IMR-90 (cell line): Measurements from ENCODE around the gene EME2. TPM values are rescaled to one million over a fixed set of nuclear protein-coding genes. Genes with fewer than 3 reads are reported as not detected.

ENCODE experiments used
- ATAC-seq: fragments of 200-7000 bp; cut with Tn5 transposase; 2 replicates; pipeline ENCODE4 v1.9.1; 2020; ENCODE audit warnings: low read depth, mild to moderate bottlenecking, moderate library complexity
- BruUV-seq: library from RNA; stranded (reverse); fragments of 400-500 nt; replicated peaks from 2 replicates; lab custom pipeline; 2021; lab: Mats Ljungman, UMichigan
- CTCF ChIA-PET: fragments of 300-600 bp; formaldehyde crosslinking; extraction: SDS; loops from one replicate; lab custom pipeline; 2021; ENCODE audit warnings: antibody characterized with exemption; lab: Yijun Ruan, JAX
- POLR2A ChIA-PET: fragments of 300-600 bp; sonication (Branson Sonifier 250); formaldehyde crosslinking; loops from one replicate; lab custom pipeline; 2022; ENCODE audit warnings: antibody characterized with exemption; ENCODE audit not compliant: unreplicated experiment; lab: Charles Lee
- DNase-seq: peaks from one replicate; pipeline ENCODE4 v3.0.0; 2013
- H2AFZ ChIP-seq: replicated peaks from 2 replicates; pipeline ENCODE3; 2013; ENCODE audit warnings: low read length, mild to moderate bottlenecking; ENCODE audit not compliant: poor library complexity
- H2AK5ac ChIP-seq: 2 replicates; pipeline ENCODE4 v1.6.1; 2013; ENCODE audit warnings: low read depth, low read length, inconsistent platforms
- H2AK9ac ChIP-seq: replicated peaks from 2 replicates; pipeline ENCODE3; 2013; ENCODE audit warnings: mild to moderate bottlenecking, low read depth, low read length, moderate library complexity; ENCODE audit not compliant: poor library complexity
- H2BK120ac ChIP-seq: 2 replicates; pipeline ENCODE4 v1.6.1; 2013; ENCODE audit warnings: low read depth, low read length, inconsistent platforms
- H2BK15ac ChIP-seq: 3 replicates; pipeline ENCODE4 v1.6.1; 2013; ENCODE audit warnings: low read depth, low read length, inconsistent platforms
- H2BK20ac ChIP-seq: 2 replicates; pipeline ENCODE4 v1.6.1; 2013; ENCODE audit warnings: low read depth, mild to moderate bottlenecking, inconsistent platforms, low read length, moderate library complexity
- H2BK5ac ChIP-seq: 2 replicates; pipeline ENCODE4 v1.6.1; 2013; ENCODE audit warnings: mild to moderate bottlenecking, low read depth, low read length, inconsistent platforms; ENCODE audit not compliant: poor library complexity, severe bottlenecking
- H3K14ac ChIP-seq: replicated peaks from 2 replicates; pipeline ENCODE4 v1.6.1; 2013; ENCODE audit warnings: low read depth, low read length, inconsistent platforms
- H3K18ac ChIP-seq: 2 replicates; pipeline ENCODE4 v1.6.1; 2013; ENCODE audit warnings: low read depth, low read length, control low read depth
- H3K23ac ChIP-seq: 2 replicates; pipeline ENCODE4 v1.6.1; 2013; ENCODE audit warnings: low read depth, low read length, inconsistent platforms
- H3K27ac ChIP-seq: 2 replicates; pipeline ENCODE4 v1.5.1; 2013; ENCODE audit warnings: mild to moderate bottlenecking, control low read depth, low read length; ENCODE audit not compliant: insufficient read depth
- H3K27me3 ChIP-seq: 2 replicates; pipeline ENCODE4 v1.6.1; 2013; ENCODE audit warnings: low read length; ENCODE audit not compliant: control insufficient read depth, insufficient read depth
- H3K36me3 ChIP-seq: 2 replicates; pipeline ENCODE4 v1.6.1; 2013; ENCODE audit warnings: low read length, mixed read lengths; ENCODE audit not compliant: control insufficient read depth, insufficient read depth
- H3K4ac ChIP-seq: 2 replicates; pipeline ENCODE4 v1.6.1; 2013; ENCODE audit warnings: low read depth, low read length, inconsistent platforms
- H3K4me1 ChIP-seq: 2 replicates; pipeline ENCODE4 v1.6.1; 2013; ENCODE audit warnings: low read length, mixed read lengths; ENCODE audit not compliant: control insufficient read depth, insufficient read depth
- H3K4me2 ChIP-seq: 2 replicates; pipeline ENCODE4 v1.6.1; 2013; ENCODE audit warnings: low read depth, mild to moderate bottlenecking, control low read depth, low read length, moderate library complexity
- H3K4me3 ChIP-seq: 2 replicates; pipeline ENCODE4 v1.5.1; 2013; ENCODE audit warnings: low read depth, mild to moderate bottlenecking, control low read depth, low read length, moderate library complexity; ENCODE audit not compliant: insufficient read depth
- H3K56ac ChIP-seq: 2 replicates; pipeline ENCODE4 v1.6.1; 2013; ENCODE audit warnings: low read length, inconsistent platforms; ENCODE audit not compliant: insufficient read depth; ENCODE audit errors: extremely low read depth
- H3K79me1 ChIP-seq, 2 experiments: 2 replicates each; pipeline ENCODE4 v1.6.1; 2013; ENCODE audit warnings: low read length in 2 of 2, inconsistent platforms in 1 of 2, low read depth in 1 of 2
- H3K9ac ChIP-seq: 2 replicates; pipeline ENCODE4 v1.6.1; 2013; ENCODE audit warnings: low read depth, low read length, control low read depth
- H3K9me1 ChIP-seq: 2 replicates; pipeline ENCODE4 v1.6.1; 2013; ENCODE audit warnings: low read length, inconsistent platforms; ENCODE audit not compliant: insufficient read depth
- H3K9me3 ChIP-seq: 2 replicates; pipeline ENCODE4 v1.6.1; 2013; ENCODE audit warnings: low read length; ENCODE audit not compliant: control insufficient read depth, insufficient read depth
- H4K20me1 ChIP-seq: 2 replicates; pipeline ENCODE4 v1.6.1; 2013; ENCODE audit warnings: low read length, inconsistent platforms; ENCODE audit not compliant: insufficient read depth
- H4K5ac ChIP-seq: 2 replicates; pipeline ENCODE4 v1.6.1; 2013; ENCODE audit warnings: mild to moderate bottlenecking, low read depth, low read length, control low read depth
- H4K8ac ChIP-seq, 2 experiments: 2 replicates each; pipeline ENCODE4 v1.6.1; 2013; ENCODE audit warnings: low read depth in 2 of 2, low read length in 2 of 2, control low read depth in 1 of 2, inconsistent platforms in 1 of 2
- H4K91ac ChIP-seq: 2 replicates; pipeline ENCODE4 v1.6.1; 2013; ENCODE audit warnings: low read depth, low read length, inconsistent platforms; ENCODE audit not compliant: insufficient read depth
- BHLHE40 ChIP-seq: fragments of 150-350 bp; IDR thresholded peaks from 2 replicates; pipeline ENCODE4 v1.6.1; 2016; ENCODE audit warnings: mild to moderate bottlenecking, low read depth, low read length
- CEBPB ChIP-seq: IDR thresholded peaks from 2 replicates; pipeline ENCODE4 v1.6.1; 2012; ENCODE audit warnings: low read depth, low read length, improper control_type of control experiment
- CHD1 ChIP-seq: IDR thresholded peaks from 2 replicates; pipeline ENCODE4 v1.6.1; 2012; ENCODE audit warnings: low read depth, low read length, improper control_type of control experiment
- FOS ChIP-seq: fragments of 150-350 bp; IDR thresholded peaks from 2 replicates; pipeline ENCODE4 v1.6.1; 2016; ENCODE audit warnings: low read depth, low read length
- MAFK ChIP-seq: IDR thresholded peaks from 2 replicates; pipeline ENCODE4 v1.6.1; 2012; ENCODE audit warnings: low read depth, low read length, improper control_type of control experiment
- MAZ ChIP-seq: IDR thresholded peaks from 2 replicates; pipeline ENCODE4 v1.6.1; 2012; ENCODE audit warnings: low read depth, mild to moderate bottlenecking, low read length, improper control_type of control experiment, moderate library complexity, borderline replicate concordance
- MXI1 ChIP-seq: IDR thresholded peaks from 2 replicates; pipeline ENCODE4 v1.6.1; 2012; ENCODE audit warnings: low read depth, mild to moderate bottlenecking, low read length, moderate library complexity, borderline replicate concordance
- NFE2L2 ChIP-seq: fragments of 150-350 bp; IDR thresholded peaks from 2 replicates; pipeline ENCODE4 v1.6.1; 2016; ENCODE audit warnings: low read depth, mild to moderate bottlenecking, low read length
- POLR2A ChIP-seq: IDR thresholded peaks from 2 replicates; pipeline ENCODE4 v1.6.1; 2012; ENCODE audit warnings: mild to moderate bottlenecking, low read depth, low read length
- RAD21 ChIP-seq: IDR thresholded peaks from 2 replicates; pipeline ENCODE4 v1.6.1; 2012; ENCODE audit warnings: low read length, improper control_type of control experiment
- RCOR1 ChIP-seq: IDR thresholded peaks from 2 replicates; pipeline ENCODE4 v1.6.1; 2012; ENCODE audit warnings: mild to moderate bottlenecking, low read length, improper control_type of control experiment; ENCODE audit not compliant: insufficient replicate concordance
- RFX5 ChIP-seq: IDR thresholded peaks from 2 replicates; pipeline ENCODE4 v1.8.0; 2012; ENCODE audit warnings: low read depth, mild to moderate bottlenecking, low read length, moderate library complexity
- SMC3 ChIP-seq: fragments of 150-350 bp; IDR thresholded peaks from 2 replicates; pipeline ENCODE4 v1.6.1; 2016; ENCODE audit warnings: low read depth, mild to moderate bottlenecking, antibody characterized with exemption, low read length, moderate library complexity
- WGBS, 2 experiments: methylation state at CpG; one replicate each; pipeline versions ENCODE4 v1.1.5 to v1.1.7; 2013; ENCODE audit warnings: missing lambda C conversion rate in 2 of 2; ENCODE audit not compliant: insufficient read length in 1 of 2; ENCODE audit errors: extremely low coverage in 2 of 2; 5-methylcytosine and 5-hydroxymethylcytosine counted together
- dilution Hi-C: fragments of 300-500 bp; cut with HindIII; formaldehyde crosslinking; loops from one replicate; pipeline ENCODE4 v1.14.3; 2018; ENCODE audit warnings: low sequenced_read_pairs; ENCODE audit not compliant: unreplicated experiment
- in situ Hi-C: fragments of 300-500 bp; cut with MboI; formaldehyde crosslinking; loops from 3 replicates; pipeline ENCODE4 v1.14.3; 2019; ENCODE audit warnings: low sequenced_read_pairs, inconsistent platforms, mixed read lengths
- intact Hi-C: fragments of 100-400 bp; cut with micrococcal nuclease; formaldehyde crosslinking; loops from 2 replicates; pipeline ENCODE4 v1.10.0; 2022
- polyA plus RNA-seq, 3 experiments: library from polyadenylated mRNA; depleted of rRNA; stranded (reverse); fragments of >200 nt; gene quantifications; 2 replicates each; pipeline ENCODE4 v1.2.3, GENCODE V29; 2012; ENCODE audit warnings: low replicate concordance in 1 of 3
- total RNA-seq: library from RNA; depleted of rRNA; stranded (reverse); fragments of >200 nt; gene quantifications from 2 replicates; pipeline ENCODE4 v1.2.3, GENCODE V29; 2012
- TF ChIP-seq, protein P1 (sequence below): fragments of 150-350 bp; IDR thresholded peaks from 2 replicates; pipeline ENCODE4 v1.6.1; 2017; ENCODE audit warnings: mild to moderate bottlenecking, antibody characterized with exemption, low read length, low read depth
- TF ChIP-seq, protein P2 (sequence below): fragments of 150-350 bp; IDR thresholded peaks from 2 replicates; pipeline ENCODE4 v1.6.1; 2016; ENCODE audit warnings: low read depth, mild to moderate bottlenecking, low read length, moderate library complexity, borderline replicate concordance
- TF ChIP-seq, protein P3 (sequence below): conservative IDR thresholded peaks from 2 replicates; pipeline ENCODE4 v1.5.1; 2012; ENCODE audit warnings: mild to moderate bottlenecking, low read depth, low read length, improper control_type of control experiment

Gene EME2
- total and polyA plus RNA-seq, 2 of the 4 experiments (the other 2 are of a cell fraction), result 1.3 to 9.6 TPM

DNA sequence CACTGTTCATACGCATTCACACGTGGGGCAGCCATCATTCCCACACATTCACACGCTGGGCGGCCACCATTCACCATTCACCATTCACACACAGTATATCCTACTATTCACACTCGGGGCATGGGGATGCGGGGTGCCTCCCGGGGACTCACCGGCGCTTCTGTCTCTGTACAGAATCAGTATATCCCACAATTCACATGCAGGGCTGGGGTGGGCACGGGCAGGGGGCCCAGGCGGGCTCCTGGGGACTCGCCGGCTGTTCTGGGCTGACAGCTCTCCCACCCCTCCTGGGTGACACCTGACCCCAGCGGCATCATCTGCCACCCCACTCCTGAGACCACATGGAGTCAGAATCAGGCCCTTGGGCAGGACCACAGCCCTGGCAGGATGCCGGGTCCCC lies 10.9 kb upstream of the EME2 start:
- Histone ChIP-seq H3K9ac (no peak overlapping the region), H3K18ac (no peak overlapping the region), H3K4ac (no peak overlapping the region), H2AK9ac (peak overlapping the region; percentile 9), H2BK20ac (no peak overlapping the region), H2AK5ac (no peak overlapping the region), H2BK120ac (no peak overlapping the region), H3K4me2 (no peak overlapping the region), H3K9me3 (no peaks in the 10 kb centered on the region), H3K23ac (no peak overlapping the region), H3K56ac (no peak overlapping the region), H2BK15ac (no peak overlapping the region), H3K9me1 (no peaks in the 10 kb centered on the region), H3K27me3 (no peaks in the 10 kb centered on the region), H3K27ac (no peak overlapping the region), H3K36me3 (peaks cover 77% of the 10 kb centered on the region), H4K20me1 (no peaks in the 10 kb centered on the region), H4K5ac (no peak overlapping the region), H3K14ac (no peak overlapping the region), H3K4me3 (no peak overlapping the region), H2BK5ac (no peak overlapping the region), H3K79me1 (no peaks in the 10 kb centered on the region), H3K4me1 (no peaks in the 10 kb centered on the region), H4K8ac (no peak overlapping the region), H2AFZ (no peak overlapping the region), H4K91ac (no peak overlapping the region)
- no TSS peak for BruUV-seq
- DNase-seq (no peak), ATAC-seq (no peak)
- TF ChIP-seq SMC3, result no peak
- TF ChIP-seq RCOR1, result no peak
- TF ChIP-seq CEBPB, result no peak
- TF ChIP-seq, protein P1, sequence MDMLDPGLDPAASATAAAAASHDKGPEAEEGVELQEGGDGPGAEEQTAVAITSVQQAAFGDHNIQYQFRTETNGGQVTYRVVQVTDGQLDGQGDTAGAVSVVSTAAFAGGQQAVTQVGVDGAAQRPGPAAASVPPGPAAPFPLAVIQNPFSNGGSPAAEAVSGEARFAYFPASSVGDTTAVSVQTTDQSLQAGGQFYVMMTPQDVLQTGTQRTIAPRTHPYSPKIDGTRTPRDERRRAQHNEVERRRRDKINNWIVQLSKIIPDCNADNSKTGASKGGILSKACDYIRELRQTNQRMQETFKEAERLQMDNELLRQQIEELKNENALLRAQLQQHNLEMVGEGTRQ, result no peak
- no peak for TF ChIP-seq NFE2L2
- TF ChIP-seq RAD21, result no peak
- TF ChIP-seq, protein P2, sequence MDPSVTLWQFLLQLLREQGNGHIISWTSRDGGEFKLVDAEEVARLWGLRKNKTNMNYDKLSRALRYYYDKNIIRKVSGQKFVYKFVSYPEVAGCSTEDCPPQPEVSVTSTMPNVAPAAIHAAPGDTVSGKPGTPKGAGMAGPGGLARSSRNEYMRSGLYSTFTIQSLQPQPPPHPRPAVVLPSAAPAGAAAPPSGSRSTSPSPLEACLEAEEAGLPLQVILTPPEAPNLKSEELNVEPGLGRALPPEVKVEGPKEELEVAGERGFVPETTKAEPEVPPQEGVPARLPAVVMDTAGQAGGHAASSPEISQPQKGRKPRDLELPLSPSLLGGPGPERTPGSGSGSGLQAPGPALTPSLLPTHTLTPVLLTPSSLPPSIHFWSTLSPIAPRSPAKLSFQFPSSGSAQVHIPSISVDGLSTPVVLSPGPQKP, result no peak
- no peak for TF ChIP-seq RFX5
- TF ChIP-seq, protein P3, sequence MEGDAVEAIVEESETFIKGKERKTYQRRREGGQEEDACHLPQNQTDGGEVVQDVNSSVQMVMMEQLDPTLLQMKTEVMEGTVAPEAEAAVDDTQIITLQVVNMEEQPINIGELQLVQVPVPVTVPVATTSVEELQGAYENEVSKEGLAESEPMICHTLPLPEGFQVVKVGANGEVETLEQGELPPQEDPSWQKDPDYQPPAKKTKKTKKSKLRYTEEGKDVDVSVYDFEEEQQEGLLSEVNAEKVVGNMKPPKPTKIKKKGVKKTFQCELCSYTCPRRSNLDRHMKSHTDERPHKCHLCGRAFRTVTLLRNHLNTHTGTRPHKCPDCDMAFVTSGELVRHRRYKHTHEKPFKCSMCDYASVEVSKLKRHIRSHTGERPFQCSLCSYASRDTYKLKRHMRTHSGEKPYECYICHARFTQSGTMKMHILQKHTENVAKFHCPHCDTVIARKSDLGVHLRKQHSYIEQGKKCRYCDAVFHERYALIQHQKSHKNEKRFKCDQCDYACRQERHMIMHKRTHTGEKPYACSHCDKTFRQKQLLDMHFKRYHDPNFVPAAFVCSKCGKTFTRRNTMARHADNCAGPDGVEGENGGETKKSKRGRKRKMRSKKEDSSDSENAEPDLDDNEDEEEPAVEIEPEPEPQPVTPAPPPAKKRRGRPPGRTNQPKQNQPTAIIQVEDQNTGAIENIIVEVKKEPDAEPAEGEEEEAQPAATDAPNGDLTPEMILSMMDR, result no peak
- no peak for TF ChIP-seq BHLHE40
- TF ChIP-seq MXI1, result no peak
- TF ChIP-seq FOS, result no peak
- TF ChIP-seq MAFK, result no peak
- TF ChIP-seq POLR2A, result no peak
- no peak for TF ChIP-seq CHD1
- no peak for TF ChIP-seq MAZ
- intact Hi-C loops (no loop called here), in situ Hi-C loops (loop anchor here (5.0 kb wide), 1 partner anchor 49 kb away; no protein-coding TSS in a partner anchor), dilution Hi-C loops (no loop called here)
- ChIA-PET POLR2A (no interaction called here), CTCF (no interaction called here)
- WGBS, 2 experiments, result 96% methylated on average over 4 of the region's 15 CpGs; no CpG with 5 or more reads in 1 of the 2 experiments
